Adrenal gland (tissue), 12 donors: ENCODE data around the gene HOXA10. TPM values are rescaled to one million over a fixed set of nuclear protein-coding genes. Genes with fewer than 3 reads are reported as not detected.

Experiments
- DNase-seq, 7 donors: peaks; one replicate each; pipeline ENCODE4 v3.0.0-alpha.2; 2019 to 2020
- H3K27ac ChIP-seq, 5 donors: fragments of 200-600 bp; sonication (generic) in 4 of 5; 1 replicate in 3 of 5; 2 replicates in 2 of 5; pipeline versions ENCODE4 v1.5.1 to v1.8.0; 2016 to 2020; ENCODE audit warnings: mild to moderate bottlenecking in 1 of 5
- H3K27me3 ChIP-seq: fragments of 200-600 bp; 2 replicates; pipeline ENCODE4 v1.8.0; 2021
- H3K36me3 ChIP-seq, 2 donors: fragments of 200-600 bp; replicated peaks in 1 of 2; 1 replicate in 1 of 2; 2 replicates in 1 of 2; pipeline versions ENCODE4 v1.5.1 to v1.8.0; 2018 to 2022
- H3K4me1 ChIP-seq, 2 donors: fragments of 200-600 bp; replicated peaks in 1 of 2; 1 replicate in 1 of 2; 2 replicates in 1 of 2; pipeline versions ENCODE4 v1.5.1 to v1.8.0; 2018 to 2021
- H3K4me3 ChIP-seq, 4 donors: fragments of 200-600 bp; sonication (generic) in 3 of 4; one replicate each; pipeline ENCODE4 v1.5.1; 2016 to 2018
- H3K9me3 ChIP-seq, 3 donors: fragments of 200-600 bp; sonication (generic) in 1 of 3; replicated peaks in 1 of 3; 1 replicate in 2 of 3; 2 replicates in 1 of 3; pipeline versions ENCODE4 v1.5.1 to v1.8.0; 2016 to 2021
- CTCF ChIP-seq, 6 experiments: fragments of 450-650 bp in 4 of 6; fragments of 200-600 bp in 2 of 6; sonication (generic) in 1 of 6; IDR thresholded peaks; 1 replicate in 5 of 6; 2 replicates in 1 of 6; pipeline versions ENCODE4 v1.5.1 to v1.8.0; 2016 to 2021; ENCODE audit warnings: antibody characterized with exemption in 6 of 6, mild to moderate bottlenecking in 2 of 6, moderate library complexity in 1 of 6
- POLR2A ChIP-seq, 2 donors: fragments of 450-650 bp; IDR thresholded peaks; one replicate each; pipeline ENCODE4 v1.6.1; 2017; ENCODE audit warnings: antibody characterized with exemption in 2 of 2, mild to moderate bottlenecking in 2 of 2, moderate library complexity in 1 of 2
- WGBS, 4 donors: extraction: QIAGEN DNeasy Blood & Tissue Kit in 2 of 4; methylation state at CpG; one replicate each; pipeline versions ENCODE4 v1.1.5 to v1.1.7; 2013 to 2017; 5-methylcytosine and 5-hydroxymethylcytosine counted together
- intact Hi-C, 2 donors: fragments of 100-400 bp; cut with DNase I; formaldehyde crosslinking; loops; one replicate each; pipeline versions ENCODE4 v1.14.1 to v1.15.0; 2022 to 2023
- polyA plus RNA-seq, 3 donors: library from polyadenylated mRNA; stranded (reverse); fragments of 200-250 nt in 2 of 3; fragments of 350-450 nt in 1 of 3; fragmentation: Illumina TruSeq in 1 of 3; extraction: RNeasy Lipid Tissue Mini Kit (QIAGEN cat#74804) in 1 of 3; gene quantifications; one replicate each; pipeline ENCODE4 v1.2.3, GENCODE V29; 2013 to 2014
- total RNA-seq, 9 donors: library from RNA; depleted of rRNA in 4 of 9; stranded (reverse); fragments of >200 nt in 4 of 9; fragments of 120-200 nt in 1 of 9; fragmentation: NEBNext Ultra II Directional in 1 of 9; extraction: Animal tissue kit (Norgen Biotek cat#: 25700) in 1 of 9; gene quantifications; one replicate each; pipeline versions ENCODE4 v1.1.0 to v1.2.4, GENCODE V29; 2013 to 2023
- donor health status: healthy with polysubstance abuse.
- donor health status: Bipolar disorder and iron deficiency.
- donor health status: DM: yes; HTN: yes; CAD: no.
- donor health status: DM: no; HTN: no; CAD: no.
- donor health status: DM: no; HTN: no; CAD: no.
- donor health status: DM: yes; HTN: yes; CAD: no.

The HOXA10 gene
- total and polyA plus RNA-seq, 12 donors = 0.11 to 14.7 (median 11.3) TPM

GRCh38 chr7:27156916-27157701 lies 17.0 kb downstream of the HOXA10 start:
- intact Hi-C loops = no loop called here
- WGBS, 4 donors = 38 to 70% (median 49%) methylated on average over 16 to 30 of the region's 30 CpGs
- peaks cover 12 to 25% of the 10 kb centered on the region in 2 donors for H3K4me1 ChIP-seq
- peak in 5 of 7 donors; percentile 16 to 56 (median 28) for DNase-seq
- no peaks in the 10 kb centered on the region for H3K9me3 ChIP-seq
- no peaks in the 10 kb centered on the region for H3K36me3 ChIP-seq
- no peak for TF ChIP-seq POLR2A (IDR thresholded peaks at IDR 0.05)
- TF ChIP-seq CTCF (IDR thresholded peaks at IDR 0.05) = no peak
- no peaks in the 10 kb centered on the region for H3K27me3 ChIP-seq
- H3K4me3 ChIP-seq = peak overlapping the region in 2 of 4 donors; percentile 33 to 57
- H3K27ac ChIP-seq = peak overlapping the region in 3 of 5 donors; percentile 61 to 92 (median 91)

- no peaks in the 10 kb centered on the region for H3K36me3 ChIP-seq
- H3K9me3 ChIP-seq = no peaks in the 10 kb centered on the region
- TF ChIP-seq POLR2A (IDR thresholded peaks at IDR 0.05) = peak in 1 of 2 donors; percentile 35
- TF ChIP-seq CTCF (IDR thresholded peaks at IDR 0.05) = no peak
- H3K4me1 ChIP-seq = peaks cover 12 to 27% of the 10 kb centered on the region in 2 donors
- H3K27me3 ChIP-seq = no peaks in the 10 kb centered on the region
- H3K27ac ChIP-seq = peak within 1 kb of the TSS; percentile 28 to 92 (median 73)
- intact Hi-C loops = no loop called here
- 0 to 3% (median 1%) methylated on average over 22 to 33 of the region's 33 CpGs for WGBS, 4 donors
- peak within 1 kb of the TSS in 2 of 4 donors; percentile 33 to 57 for H3K4me3 ChIP-seq
- DNase-seq = peak; percentile 83 to 92 (median 88)
Measured at GRCh38 chr7:27156508-27156898, 17.6 kb downstream of the HOXA10 start, which contains the start of gene HOXA7. Gene HOXA7 (minus strand): TSS chr7:27156675. CDS start chr7:27156545, 130 bp downstream.

- TF ChIP-seq CTCF (IDR thresholded peaks at IDR 0.05) = no peak
- peak in 1 of 2 donors; percentile 52 for TF ChIP-seq POLR2A (IDR thresholded peaks at IDR 0.05)
- H3K9me3 ChIP-seq = no peaks in the 10 kb centered on the region
- peaks cover 12 to 26% of the 10 kb centered on the region in 2 donors for H3K4me1 ChIP-seq
- H3K4me3 ChIP-seq = peak overlapping the region in 2 of 4 donors; percentile 33 to 57
- no peaks in the 10 kb centered on the region for H3K36me3 ChIP-seq
- H3K27me3 ChIP-seq = no peaks in the 10 kb centered on the region
- H3K27ac ChIP-seq = peak overlapping the region; percentile 28 to 92 (median 73)
- intact Hi-C loops = no loop called here
- WGBS, 4 donors = 1 to 2% (median 1%) methylated on average over 9 to 63 of the region's 63 CpGs
- peak; percentile 54 to 67 (median 63) for DNase-seq
Measured at GRCh38 chr7:27155816-27156507, 18.2 kb downstream of the HOXA10 start.
